HuH-7.5 (cell line): ENCODE measurements around the gene AUNIP.
"Not testable (repeated sequence)": the region's sequence is repeated elsewhere in the genome, so short reads cannot be mapped to it uniquely, and the experiment has no call there.

Source experiments
- DNase-seq: peaks from one replicate; pipeline ENCODE4 v3.0.0; 2011; ENCODE audit warnings: low spot score

Gene AUNIP

GRCh38 chr1:25864434-25864833 is 5.2 kb upstream of the AUNIP start:
- DNase-seq, result no peak

- no peak for DNase-seq
Measured at GRCh38 chr1:25863486-25864262, 4.4 kb upstream of the AUNIP start.

GRCh38 chr1:25862785-25863485 is 3.7 kb upstream of the AUNIP start:
- DNase-seq, result no peak

- DNase-seq, result no peak
Measured at GRCh38 chr1:25861316-25862286, 2.3 kb upstream of the AUNIP start.

GRCh38 chr1:25858494-25858893 is 763 bp downstream of the AUNIP start:
- no peak for DNase-seq

GRCh38 chr1:25856856-25857255 is 2.4 kb downstream of the AUNIP start:
- DNase-seq, result no peak

GRCh38 chr1:25854554-25854953 is 4.7 kb downstream of the AUNIP start:
- no peak for DNase-seq

GRCh38 chr1:25848531-25848930 is 10.7 kb downstream of the AUNIP start:
- DNase-seq, result no peak

- no peak for DNase-seq
Measured at GRCh38 chr1:25847929-25848328, 11.3 kb downstream of the AUNIP start.

- DNase-seq, result no peak
Measured at GRCh38 chr1:25845664-25846063, 13.6 kb downstream of the AUNIP start.

- DNase-seq, result no peak
Measured at GRCh38 chr1:25844536-25845337, 14.5 kb downstream of the AUNIP start.

- DNase-seq, result no peak
Measured at GRCh38 chr1:25843483-25843882, 15.8 kb downstream of the AUNIP start.

GRCh38 chr1:25839808-25840207 is 19.4 kb downstream of the AUNIP start:
- not testable (repeated sequence) for DNase-seq

- DNase-seq, result no peak
Measured at GRCh38 chr1:25837262-25837875, 21.9 kb downstream of the AUNIP start.

- no peak for DNase-seq
Measured at GRCh38 chr1:25836695-25837094, 22.6 kb downstream of the AUNIP start.

- DNase-seq, result no peak
Measured at GRCh38 chr1:25834894-25835293, 24.4 kb downstream of the AUNIP start.

- DNase-seq, result no peak
Measured at GRCh38 chr1:25833158-25833557, 26.1 kb downstream of the AUNIP start.

- DNase-seq, result no peak
Measured at GRCh38 chr1:25832336-25833037, 26.8 kb downstream of the AUNIP start.

- DNase-seq, result no peak
Measured at GRCh38 chr1:25831569-25832196, 27.6 kb downstream of the AUNIP start.

GRCh38 chr1:25829046-25829445 is 30.2 kb downstream of the AUNIP start:
- no peak for DNase-seq
